Left renal pelvis (tissue), 4 donors: ENCODE results near the gene RPL22L1. TPM values are rescaled to one million over a fixed set of nuclear protein-coding genes. Genes with fewer than 3 reads are reported as not detected.
"Not testable (repeated sequence)": the region's sequence is repeated elsewhere in the genome, so short reads cannot be mapped to it uniquely, and the experiment has no call there.

ENCODE experiments used
- DNase-seq, 4 donors: peaks; one replicate each; pipeline ENCODE4 v3.0.0-alpha.2; 2013; ENCODE audit warnings: low read depth in 4 of 4, low spot score in 3 of 4
- polyA plus RNA-seq, 4 donors: library from polyadenylated mRNA; unstranded; fragments of 120-200 nt; gene quantifications; one replicate each; pipeline ENCODE4 v1.2.1, GENCODE V29; 2013; ENCODE audit not compliant: insufficient read length in 4 of 4

The RPL22L1 gene
- 10 to 100 TPM; 55.8 to 96.2 (median 85.3) TPM for polyA plus RNA-seq

DNA sequence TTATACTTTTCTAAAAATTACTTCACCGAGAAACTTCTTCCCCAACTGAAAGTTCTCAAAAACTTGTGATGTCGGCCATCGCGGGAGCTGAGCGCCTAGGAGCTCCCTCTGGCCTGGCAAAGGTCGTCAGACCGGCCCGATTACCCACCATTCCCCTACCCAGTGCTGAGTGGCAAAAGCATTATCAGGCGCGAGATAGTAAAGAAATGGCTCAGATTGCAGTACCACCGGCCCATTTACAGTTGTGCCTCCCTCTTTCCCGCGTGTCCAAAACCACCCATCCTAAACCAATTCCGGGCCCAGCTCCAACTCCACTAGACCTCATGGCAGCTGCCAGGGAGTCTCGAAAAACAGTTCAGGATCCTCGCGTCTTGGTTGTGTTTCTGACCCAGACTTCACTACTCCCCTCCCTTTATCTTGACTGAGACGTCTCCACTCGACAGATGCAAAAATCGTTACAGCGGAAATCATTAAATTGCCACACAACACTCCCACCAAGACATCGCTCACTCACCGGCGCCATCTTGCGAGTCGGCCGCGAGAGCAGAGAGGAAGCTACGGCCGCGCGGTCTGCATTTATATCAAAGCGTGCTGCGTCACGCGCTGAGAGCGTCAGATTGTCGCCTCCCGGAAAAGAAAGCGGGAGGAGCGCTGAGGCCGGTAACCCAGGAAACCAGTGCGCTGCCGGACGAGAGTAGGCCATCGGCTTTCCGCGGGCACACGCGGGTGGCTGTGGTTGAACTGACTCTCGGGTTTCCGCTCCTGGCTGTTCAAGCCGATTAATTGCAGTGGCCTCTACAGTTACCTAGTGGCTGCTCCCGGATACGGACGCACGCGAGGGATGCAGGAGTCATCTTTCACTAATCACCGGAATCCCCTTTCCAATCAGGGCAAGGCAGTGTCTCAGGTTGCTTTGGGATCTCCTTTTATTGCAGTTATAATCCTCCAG, at the start of gene RPL22L1:
TSS of gene RPL22L1 (minus strand) at position 551 of the 949 bp plus-strand sequence. CDS start at position 523, 28 bp downstream.
- peak; percentile 89 to 96 (median 93) for DNase-seq

DNA sequence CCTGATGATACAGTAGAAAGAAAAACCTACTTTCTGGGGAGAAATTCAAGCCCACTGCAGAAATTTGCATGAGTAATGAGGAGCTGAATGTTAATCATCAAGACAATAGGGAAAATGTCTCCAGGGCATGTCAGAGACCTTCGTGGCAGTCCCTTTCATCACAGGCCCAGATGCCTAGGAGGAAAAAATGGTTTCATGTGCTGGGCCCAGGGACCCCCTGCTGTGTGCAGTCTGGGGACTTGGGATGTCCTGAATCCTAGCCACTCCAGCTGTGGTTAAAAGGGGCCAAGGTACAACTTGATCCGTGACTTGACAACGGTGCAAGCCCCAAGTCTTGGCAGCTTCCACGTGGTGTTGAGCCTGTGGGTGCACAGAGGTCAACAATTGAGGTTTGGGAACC, 48.7 kb upstream of the RPL22L1 start:
- DNase-seq, result no peak

DNA sequence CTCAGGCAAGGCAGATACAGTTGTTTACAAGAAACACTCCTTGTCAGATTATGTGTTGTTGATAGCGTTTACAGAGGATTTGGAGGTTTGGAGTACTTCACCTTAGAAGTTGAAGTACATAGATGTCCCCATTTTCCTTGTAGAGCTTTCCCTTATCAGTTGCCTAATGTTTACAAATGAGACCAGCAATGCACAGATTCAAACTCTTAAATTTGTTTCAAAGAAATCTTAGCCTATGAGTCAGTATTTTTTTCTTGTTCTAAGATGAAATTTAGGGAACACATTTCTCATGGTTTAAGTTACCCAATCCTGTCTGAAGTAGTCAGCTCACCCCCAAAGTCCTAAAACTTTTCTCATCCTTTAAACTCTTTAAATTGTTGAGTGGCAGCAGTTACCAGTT, 44.7 kb upstream of the RPL22L1 start:
- DNase-seq, result no peak

DNA sequence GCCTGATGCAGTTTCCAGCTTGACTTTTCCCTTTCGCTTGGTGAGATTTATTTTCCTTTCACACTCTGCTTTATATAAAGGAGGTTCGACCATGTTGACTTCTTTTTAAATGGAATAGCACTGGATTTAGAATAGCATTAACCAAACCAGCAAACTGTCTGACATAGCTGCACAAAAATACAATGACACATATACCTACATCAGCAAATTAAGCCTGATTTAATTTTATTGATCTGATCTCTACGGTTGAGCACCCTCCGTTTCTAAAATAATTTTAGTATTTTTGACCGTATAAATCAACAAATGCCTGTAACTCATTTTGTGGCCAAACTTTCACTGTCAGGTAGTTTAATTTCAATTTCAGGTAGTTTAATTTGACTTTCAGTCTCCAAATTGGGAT, 44.2 kb upstream of the RPL22L1 start:
- DNase-seq, result no peak

DNA sequence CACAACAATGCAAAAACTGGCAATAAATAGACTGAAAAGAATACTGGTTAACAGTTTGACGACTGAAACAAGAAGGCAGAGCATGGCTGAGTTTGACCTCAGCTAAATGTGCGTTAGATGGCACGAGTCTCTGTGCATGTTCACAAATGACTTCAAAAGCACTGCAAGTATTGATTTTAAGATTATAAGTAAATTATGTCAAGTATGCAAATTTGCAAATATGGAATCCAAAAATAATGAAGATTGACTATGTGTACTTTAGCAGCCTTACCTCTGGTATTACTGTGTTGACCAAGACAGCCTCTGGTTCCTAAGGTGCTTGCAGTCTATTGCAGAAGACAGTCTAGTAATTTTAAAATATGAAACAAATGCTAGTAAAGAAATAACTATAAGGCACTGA, 41.1 kb upstream of the RPL22L1 start:
- no peak for DNase-seq

DNA sequence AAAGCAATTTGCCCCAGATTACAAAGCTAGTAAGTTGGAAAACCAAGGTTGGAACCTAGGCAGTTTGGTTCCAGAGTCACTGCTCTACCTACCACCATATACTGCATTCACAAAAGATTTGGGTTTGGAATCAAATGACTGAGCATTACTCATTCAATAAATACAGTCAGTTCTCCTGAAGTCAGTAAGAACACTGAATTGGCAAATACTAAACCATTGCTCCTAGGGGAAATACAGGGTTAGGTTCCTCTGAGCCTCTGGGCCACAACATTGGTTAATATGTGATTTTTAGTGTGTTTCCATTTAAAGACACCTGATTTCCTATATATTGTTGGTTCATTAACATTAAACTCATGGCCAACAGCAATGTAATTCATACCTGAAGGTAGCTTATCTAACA, 40.5 kb upstream of the RPL22L1 start:
- DNase-seq, result no peak

DNA sequence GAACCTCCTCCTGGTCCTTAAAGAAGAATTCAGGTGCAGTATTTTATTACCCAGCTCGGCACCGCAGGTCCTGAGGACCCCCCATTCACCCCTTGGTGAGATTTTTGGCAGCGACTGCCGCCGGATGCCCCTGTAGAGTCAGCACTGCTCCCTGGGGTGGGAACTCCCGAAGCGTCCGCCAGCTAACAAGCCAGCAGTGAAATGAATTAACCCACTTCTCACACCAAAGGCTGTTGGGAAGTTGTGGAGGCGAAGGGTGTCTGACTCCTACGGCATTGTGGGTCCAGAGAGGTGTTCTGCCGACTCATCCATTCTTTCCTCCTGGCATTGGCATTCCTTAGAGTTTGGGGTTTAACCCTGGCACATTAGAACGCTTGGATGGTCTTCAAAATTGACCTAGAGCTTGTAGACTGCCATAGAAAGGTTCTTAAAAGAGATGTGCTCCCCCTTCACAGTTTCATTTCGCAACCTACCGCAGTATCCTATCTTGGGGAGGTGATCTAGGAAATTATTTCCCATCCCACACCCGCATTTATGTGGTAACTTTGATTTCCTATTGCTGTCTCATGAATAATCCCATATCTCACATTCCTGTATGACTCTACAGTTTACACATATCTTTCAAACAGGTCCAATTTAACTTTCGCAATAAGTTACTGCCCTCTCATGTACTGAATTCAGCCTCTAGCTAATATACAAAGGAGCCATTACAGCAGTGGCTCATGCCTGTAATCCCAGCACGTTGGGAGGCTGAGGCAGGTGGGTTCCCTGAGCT, 39.3 kb upstream of the RPL22L1 start:
- no peak for DNase-seq

DNA sequence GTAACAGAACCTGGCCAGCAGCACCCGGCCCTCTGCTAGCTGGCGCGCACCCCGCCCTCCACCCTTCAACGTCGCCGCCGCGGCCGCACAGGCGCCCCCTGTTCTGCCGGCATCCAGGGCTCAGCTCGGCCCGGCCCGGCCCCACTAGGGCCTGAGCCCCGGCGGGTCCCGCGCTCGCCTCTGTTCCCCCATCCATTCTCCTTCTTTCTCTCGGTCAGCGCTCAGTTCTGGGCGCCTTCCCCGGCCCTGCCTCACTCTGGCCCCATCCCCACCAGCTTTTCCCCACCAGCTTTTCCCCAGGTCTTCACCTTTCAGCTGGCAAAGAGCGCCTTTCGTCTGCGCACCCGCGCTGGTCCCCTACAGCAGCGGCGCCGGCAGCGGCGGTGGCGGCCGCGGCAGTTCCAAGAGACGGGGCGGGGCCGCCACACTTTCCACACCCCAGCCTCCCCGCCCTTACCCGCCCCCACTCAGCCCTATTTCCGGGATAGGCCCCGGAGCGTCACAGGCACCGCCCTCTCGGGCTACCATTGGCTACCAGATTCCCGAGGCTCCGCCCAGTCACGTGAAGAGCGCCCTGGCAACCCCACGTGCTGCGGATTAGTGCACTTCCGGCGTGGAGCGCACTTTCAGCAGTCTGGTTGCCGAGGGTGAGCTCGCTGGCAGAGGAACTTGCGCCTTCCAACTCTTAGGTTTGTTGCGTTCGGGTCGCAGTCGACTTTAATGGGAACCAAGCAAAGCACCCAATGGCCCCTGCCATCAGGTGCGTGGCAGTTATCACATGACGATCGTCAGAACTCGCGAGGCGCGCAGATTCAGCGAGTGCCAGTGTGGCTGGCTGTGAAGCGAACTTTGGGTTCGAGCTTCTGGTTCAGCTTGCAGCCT, 38.5 kb upstream of the RPL22L1 start, which contains the start of gene EIF5A2:
TSS of gene EIF5A2 (minus strand) at position 403 of the 882 bp plus-strand sequence. CDS start 831 bp downstream, outside the sequence.
- peak; percentile 62 to 87 (median 74) for DNase-seq

DNA sequence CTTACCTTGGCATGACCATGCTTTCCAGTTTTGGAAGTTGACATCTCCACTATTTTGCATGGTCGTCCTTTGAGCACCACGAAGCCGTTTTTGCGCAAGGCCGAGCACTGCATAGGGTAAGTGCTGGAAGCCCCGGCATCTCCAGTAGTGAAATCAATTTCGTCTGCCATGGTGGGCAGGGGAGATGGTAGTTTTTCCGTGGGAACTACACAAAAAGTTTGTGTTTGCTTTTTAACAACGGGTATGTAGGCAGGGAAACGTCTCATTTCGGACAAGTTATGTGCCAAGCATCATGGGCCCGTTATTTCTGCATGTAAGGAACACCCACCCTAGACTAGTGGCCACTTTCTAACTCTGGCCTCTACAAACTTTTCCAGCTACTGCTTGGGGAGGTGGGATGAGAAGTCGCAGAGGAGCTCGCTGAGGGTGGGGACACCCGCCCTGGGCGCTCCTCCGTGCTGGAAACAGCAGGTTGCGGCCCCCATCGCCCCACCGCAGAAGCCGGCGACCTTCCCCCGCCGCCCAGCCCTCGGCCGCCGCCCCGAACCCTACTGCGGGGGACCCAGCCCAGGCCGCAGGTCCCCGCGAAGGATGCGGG, 37.7 kb upstream of the RPL22L1 start:
- DNase-seq, result peak in 3 of 4 donors; percentile 8 to 18 (median 9)

DNA sequence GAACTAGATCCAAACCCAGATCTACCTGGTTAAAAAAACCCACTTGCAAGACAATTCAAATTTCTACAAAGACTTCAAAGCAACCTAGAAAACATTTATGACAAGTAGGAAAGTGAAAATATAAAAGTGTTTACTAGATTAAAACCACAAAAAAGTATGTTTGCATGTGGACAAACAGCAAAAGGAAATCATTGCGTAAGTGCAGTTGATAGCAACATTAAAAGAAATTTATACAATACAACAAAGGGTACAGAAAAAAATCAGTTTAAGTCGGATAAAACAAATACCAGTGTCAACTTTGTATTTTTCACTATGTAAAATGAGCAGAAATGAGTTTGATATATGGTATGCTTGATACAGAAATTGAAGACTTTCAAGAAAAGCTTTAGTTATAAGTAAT, 35.9 kb upstream of the RPL22L1 start:
- DNase-seq, result no peak

DNA sequence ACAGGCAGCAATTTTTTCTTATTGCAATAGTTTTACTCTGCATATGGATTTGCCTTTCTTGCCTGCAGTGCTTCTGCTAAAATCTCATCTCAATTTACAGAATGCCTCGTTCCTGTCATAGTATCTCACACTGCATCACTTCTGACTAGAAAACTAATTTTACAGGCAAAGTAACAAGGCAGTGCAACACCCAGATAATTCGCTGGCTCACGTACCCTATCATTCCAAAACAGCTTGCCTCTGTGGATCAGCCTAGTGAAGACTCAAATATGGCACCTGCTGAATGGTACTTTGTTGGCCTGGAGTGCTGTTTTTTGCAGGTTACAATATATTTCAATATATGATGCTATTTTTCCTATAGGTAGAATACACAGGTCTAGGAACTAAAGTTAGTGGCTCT, 33.1 kb upstream of the RPL22L1 start:
- DNase-seq, result no peak

DNA sequence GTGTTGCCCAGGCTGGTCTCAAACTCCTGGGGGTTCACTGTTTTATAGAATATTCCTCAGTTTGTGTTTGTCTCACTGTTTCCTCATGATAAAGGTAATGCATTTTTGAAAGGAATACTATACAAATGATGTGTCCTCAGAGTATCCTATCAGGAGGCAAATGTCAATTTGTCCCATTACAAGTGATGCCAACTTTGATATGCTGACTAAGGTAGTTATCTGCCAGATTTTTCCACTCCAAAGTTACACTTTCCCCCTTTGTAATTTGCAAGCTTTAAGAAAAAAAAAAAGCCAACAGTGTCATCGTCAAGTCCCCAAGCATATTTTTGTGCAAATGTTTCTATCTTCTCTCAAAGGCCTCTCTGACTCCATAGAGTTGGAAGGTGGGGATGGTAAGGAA, 29.5 kb upstream of the RPL22L1 start:
- no peak for DNase-seq

DNA sequence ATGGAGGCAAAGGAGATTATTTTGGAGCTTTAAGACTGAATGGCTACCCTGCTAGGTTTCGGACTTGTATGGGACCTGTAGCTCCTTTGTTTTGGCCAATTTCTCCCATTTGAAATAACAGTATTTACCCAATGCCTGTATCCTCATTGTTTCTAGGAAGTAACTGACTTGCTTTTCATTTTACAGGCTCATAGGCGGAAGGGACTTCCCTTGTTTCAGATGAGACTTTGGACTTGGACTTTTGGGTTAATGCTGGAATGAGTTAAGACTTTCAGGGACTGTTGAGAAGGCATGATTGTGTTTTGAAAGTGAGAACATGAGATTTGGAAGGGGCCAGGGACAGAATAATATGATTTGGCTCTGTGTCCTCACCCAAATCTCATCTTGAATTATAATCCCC, 28.0 kb upstream of the RPL22L1 start:
- DNase-seq, result no peak

DNA sequence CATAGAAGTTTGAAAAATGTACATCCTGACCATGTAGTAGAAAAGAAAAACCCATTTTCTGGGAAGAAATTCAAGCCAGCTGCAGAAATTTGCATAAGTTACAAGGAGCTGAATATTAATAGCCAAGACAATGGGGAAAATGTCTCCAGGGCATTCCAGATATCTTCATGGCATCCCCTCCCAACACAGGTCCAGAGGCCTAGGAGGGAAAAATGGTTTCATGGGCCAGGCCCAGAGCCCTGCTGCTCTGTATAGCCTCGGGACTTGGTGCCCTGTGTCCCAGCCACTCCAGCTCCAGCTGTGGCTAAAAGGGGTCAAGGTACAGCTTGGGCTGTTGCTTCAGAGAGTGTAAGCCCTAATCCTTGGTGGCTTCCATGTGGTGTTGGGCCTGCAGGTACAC, 27.2 kb upstream of the RPL22L1 start:
- not testable (repeated sequence) for DNase-seq

DNA sequence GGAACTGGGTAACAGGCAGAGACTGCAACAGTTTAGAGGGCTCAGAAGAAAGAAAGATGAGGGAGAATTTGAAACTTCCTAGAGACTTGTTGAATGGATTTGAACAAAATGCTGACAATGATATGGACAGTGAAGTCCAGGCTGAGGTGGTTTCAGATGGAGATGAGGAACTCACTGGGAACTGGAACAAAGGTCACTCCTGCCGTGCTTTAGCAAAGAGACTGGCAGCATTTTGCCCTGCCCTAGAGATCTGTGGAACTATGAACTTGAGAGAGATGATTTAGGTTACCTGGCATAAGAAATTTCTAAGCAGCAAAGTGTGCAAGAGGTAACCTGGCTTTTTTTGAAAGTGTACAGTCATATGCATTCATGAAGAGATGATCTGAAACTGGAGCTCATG, 26.8 kb upstream of the RPL22L1 start:
- no peak for DNase-seq

DNA sequence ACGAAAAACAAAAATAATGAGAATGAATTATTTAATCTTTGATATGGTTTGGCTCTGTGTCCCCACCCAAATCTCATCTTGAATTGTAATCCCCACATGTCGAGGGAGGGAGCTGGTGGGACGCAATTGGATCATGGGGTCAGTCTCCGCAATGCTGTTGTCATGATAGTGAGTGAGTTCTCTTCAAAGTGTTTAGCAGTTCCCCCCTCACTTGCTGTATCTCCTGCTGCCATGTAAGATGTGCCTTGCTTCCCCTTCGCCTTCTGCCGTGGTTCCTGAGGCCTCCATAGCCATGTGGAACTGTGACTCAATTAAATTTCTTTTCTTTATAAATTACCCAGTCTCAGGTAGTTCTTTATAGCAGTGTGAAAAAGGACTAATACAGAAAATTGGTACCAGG, 26.3 kb upstream of the RPL22L1 start:
- DNase-seq, result not testable (repeated sequence)

DNA sequence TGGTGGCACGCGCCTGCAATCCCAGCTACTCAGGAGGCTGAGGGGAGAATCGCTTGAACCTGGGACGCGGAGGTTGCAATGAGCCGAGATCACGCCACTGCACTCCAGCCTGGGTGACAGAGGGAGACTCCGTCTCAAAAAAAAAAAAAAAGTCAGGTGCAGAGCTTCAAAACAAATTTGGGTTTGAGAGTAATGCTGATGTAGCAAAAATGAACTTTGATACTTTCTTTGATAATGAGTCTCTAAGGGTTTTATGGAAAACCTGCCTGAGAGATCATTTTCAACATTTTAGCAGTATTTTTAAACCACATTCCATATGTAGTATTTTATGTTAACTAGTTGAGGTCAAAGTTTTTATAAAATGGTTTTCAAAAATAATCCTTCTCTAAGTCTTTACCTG, 23.9 kb upstream of the RPL22L1 start:
- DNase-seq, result no peak

DNA sequence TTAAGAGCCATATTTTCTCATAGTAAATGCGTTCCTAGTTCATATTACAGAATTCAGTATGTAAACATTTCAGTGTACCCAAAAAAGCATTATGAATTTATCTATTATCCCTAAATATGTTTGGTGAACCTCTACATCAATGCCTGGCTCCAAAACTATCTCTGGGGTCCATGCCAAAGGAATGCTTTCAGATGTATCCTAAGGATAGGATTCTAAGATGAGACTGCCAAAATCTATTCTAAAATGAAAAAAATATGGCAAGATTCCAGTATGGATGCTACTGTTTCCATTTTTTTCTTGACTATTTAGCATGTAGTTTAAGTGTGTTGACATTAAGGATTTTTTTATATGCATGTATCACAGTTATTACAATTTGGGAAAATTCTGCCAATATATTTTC, 19.6 kb upstream of the RPL22L1 start:
- no peak for DNase-seq

DNA sequence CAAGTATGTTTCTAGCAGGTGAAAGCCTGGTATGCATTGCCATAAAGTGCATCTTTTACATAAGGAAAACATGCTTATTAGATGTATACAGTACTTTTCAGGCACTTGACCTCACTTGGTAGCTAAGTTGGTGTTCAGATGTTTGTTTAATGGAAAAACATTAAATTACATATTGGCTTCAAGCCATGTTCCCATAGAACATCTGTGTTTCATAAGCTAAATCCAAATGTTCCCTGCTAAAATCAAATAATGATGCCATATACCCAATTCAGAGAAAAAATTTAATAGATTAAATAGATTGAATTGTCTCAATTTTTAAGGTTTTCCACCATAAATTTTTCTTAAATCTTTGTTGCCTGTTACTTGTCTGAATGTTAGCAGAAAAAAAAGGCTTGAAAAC, 19.1 kb upstream of the RPL22L1 start:
- no peak for DNase-seq
